Activated naive CD8-positive, alpha-beta T cell treated with anti-CD3 and anti-CD28 coated beads, Interleukin-2, amount 10 ng/mL, durations not matched to agents 7 days and 5 days (primary cell): ENCODE data around the gene UVRAG. TPM values are rescaled to one million over a fixed set of nuclear protein-coding genes. Genes with fewer than 3 reads are reported as not detected.

Source experiments
- ATAC-seq: fragments of 150-1000 bp; cut with Tn5 transposase; one replicate; pipeline ENCODE4 v1.10.0; 2021; ENCODE audit warnings: low read depth, moderate library complexity
- POLR2A ChIA-PET: fragments of 350-600 bp; sonication (Branson Sonifier 250); formaldehyde crosslinking; loops from one replicate; lab custom pipeline; 2021; ENCODE audit warnings: antibody characterized with exemption; lab: Charles Lee
- DNase-seq: peaks from one replicate; pipeline ENCODE4 v3.0.0; 2021
- H3K27ac Mint-ChIP-seq: one replicate; pipeline ENCODE4 v1.8.0; 2022; ENCODE audit warnings: mild to moderate bottlenecking, mixed read lengths
- H3K27me3 Mint-ChIP-seq: one replicate; pipeline ENCODE4 v1.8.0; 2022; ENCODE audit warnings: mild to moderate bottlenecking, moderate library complexity, mixed read lengths
- H3K36me3 Mint-ChIP-seq: one replicate; pipeline ENCODE4 v1.8.0; 2021; ENCODE audit warnings: mild to moderate bottlenecking, mixed read lengths
- H3K4me1 Mint-ChIP-seq: one replicate; pipeline ENCODE4 v1.8.0; 2021; ENCODE audit warnings: mixed read lengths
- H3K4me3 Mint-ChIP-seq: one replicate; pipeline ENCODE4 v1.8.0; 2022; ENCODE audit warnings: mild to moderate bottlenecking, moderate library complexity, mixed read lengths
- H3K9me3 Mint-ChIP-seq: one replicate; pipeline ENCODE4 v1.8.0; 2021; ENCODE audit warnings: mixed read lengths
- total RNA-seq, 2 experiments: library from RNA; stranded (reverse); gene quantifications; one replicate each; pipeline ENCODE4 v1.2.3, GENCODE V29; 2021

UVRAG gene
- total RNA-seq, 2 experiments from 2014 or later = 22.3 to 22.6 TPM

- no peak for DNase-seq
- Mint-ChIP-seq H3K27me3 (no peaks in the 10 kb centered on the region), H3K9me3 (no peaks in the 10 kb centered on the region), H3K36me3 (no peaks in the 10 kb centered on the region), H3K4me3 (no peak overlapping the region), H3K27ac (no peak overlapping the region), H3K4me1 (no peaks in the 10 kb centered on the region)
- no peak for ATAC-seq
- POLR2A ChIA-PET = no interaction called here
Observed at GRCh38 chr11:75790986-75791385, 24.0 kb upstream of the UVRAG start.

DNA sequence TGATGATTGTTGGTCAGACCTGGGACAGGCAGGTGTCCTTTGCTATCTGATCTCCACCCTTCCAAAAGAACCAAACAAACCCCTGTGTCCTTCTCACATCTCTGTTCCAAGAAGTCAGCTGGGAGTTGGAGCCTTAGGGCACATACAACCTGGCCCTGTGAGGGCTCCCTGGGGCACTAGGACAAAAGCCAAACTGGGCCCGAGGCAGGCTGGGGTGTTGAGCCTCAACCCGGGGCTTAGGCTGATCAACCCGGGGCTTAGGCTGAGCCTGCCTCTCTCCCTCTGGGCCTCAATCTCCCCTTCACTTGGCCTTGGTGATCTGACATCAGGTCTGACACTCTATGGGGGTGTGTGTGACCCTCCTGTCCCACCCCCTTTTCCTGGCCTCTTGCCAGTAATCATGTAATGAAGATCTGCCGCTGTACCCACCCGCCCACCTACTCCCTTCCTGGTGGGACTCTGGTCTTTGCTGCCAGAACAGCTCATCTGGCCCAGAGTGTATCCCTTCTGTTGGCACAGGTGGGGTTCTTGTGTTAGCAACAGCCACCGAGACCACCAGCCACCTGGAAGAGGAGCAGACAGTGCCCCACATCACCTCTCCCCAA lies 22.8 kb upstream of the UVRAG start:
- DNase-seq (no peak), ATAC-seq (no peak)
- POLR2A ChIA-PET = no interaction called here
- H3K4me3 Mint-ChIP-seq = no peak overlapping the region
- no peaks in the 10 kb centered on the region for H3K9me3 Mint-ChIP-seq
- no peaks in the 10 kb centered on the region for H3K4me1 Mint-ChIP-seq
- H3K27ac Mint-ChIP-seq = no peak overlapping the region
- no peaks in the 10 kb centered on the region for H3K36me3 Mint-ChIP-seq
- H3K27me3 Mint-ChIP-seq = no peaks in the 10 kb centered on the region

GRCh38 chr11:75792997-75793800 lies 21.8 kb upstream of the UVRAG start:
- no peak for ATAC-seq
- Mint-ChIP-seq H3K4me3 (no peak overlapping the region), H3K9me3 (no peaks in the 10 kb centered on the region), H3K36me3 (no peaks in the 10 kb centered on the region), H3K27ac (no peak overlapping the region), H3K4me1 (no peaks in the 10 kb centered on the region), H3K27me3 (no peaks in the 10 kb centered on the region)
- POLR2A ChIA-PET = no interaction called here
- DNase-seq = no peak

DNA sequence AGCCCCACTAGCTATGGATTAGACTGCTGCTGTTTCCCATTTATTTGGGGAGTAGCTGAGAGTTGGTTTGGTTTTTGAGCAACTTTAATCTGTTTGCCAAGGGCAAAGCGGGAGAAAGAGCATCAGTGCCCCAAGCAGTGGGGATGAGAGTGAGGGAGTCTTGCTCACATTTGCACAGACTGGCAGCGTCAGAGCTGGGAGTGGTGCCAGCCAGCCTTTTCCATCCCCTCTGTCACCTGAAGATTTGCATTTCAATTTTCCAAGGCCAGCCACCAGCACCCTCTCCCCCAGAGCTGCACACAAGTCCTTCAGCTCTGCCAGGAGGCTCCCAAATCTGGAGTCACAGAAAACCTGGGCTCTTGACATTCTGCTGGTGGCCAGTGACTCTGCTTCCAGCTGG lies 21.0 kb upstream of the UVRAG start:
- Mint-ChIP-seq H3K27ac (no peak overlapping the region), H3K4me3 (no peak overlapping the region), H3K36me3 (no peaks in the 10 kb centered on the region), H3K4me1 (no peaks in the 10 kb centered on the region), H3K9me3 (no peaks in the 10 kb centered on the region), H3K27me3 (no peaks in the 10 kb centered on the region)
- ATAC-seq (no peak), DNase-seq (no peak)
- POLR2A ChIA-PET = no interaction called here

GRCh38 chr11:75795276-75796090 lies 19.5 kb upstream of the UVRAG start:
- Mint-ChIP-seq H3K27me3 (no peaks in the 10 kb centered on the region), H3K4me3 (no peak overlapping the region), H3K4me1 (no peaks in the 10 kb centered on the region), H3K36me3 (no peaks in the 10 kb centered on the region), H3K9me3 (no peaks in the 10 kb centered on the region), H3K27ac (no peak overlapping the region)
- POLR2A ChIA-PET = no interaction called here
- ATAC-seq (no peak), DNase-seq (no peak)

- no peaks in the 10 kb centered on the region for H3K9me3 Mint-ChIP-seq
- DNase-seq (no peak), ATAC-seq (no peak)
- H3K36me3 Mint-ChIP-seq = no peaks in the 10 kb centered on the region
- peaks cover 1% of the 10 kb centered on the region for H3K4me1 Mint-ChIP-seq
- H3K27ac Mint-ChIP-seq = no peak overlapping the region
- H3K4me3 Mint-ChIP-seq = no peak overlapping the region
- no peaks in the 10 kb centered on the region for H3K27me3 Mint-ChIP-seq
- POLR2A ChIA-PET = no interaction called here
Observed at GRCh38 chr11:75796091-75796435, 18.9 kb upstream of the UVRAG start.

DNA sequence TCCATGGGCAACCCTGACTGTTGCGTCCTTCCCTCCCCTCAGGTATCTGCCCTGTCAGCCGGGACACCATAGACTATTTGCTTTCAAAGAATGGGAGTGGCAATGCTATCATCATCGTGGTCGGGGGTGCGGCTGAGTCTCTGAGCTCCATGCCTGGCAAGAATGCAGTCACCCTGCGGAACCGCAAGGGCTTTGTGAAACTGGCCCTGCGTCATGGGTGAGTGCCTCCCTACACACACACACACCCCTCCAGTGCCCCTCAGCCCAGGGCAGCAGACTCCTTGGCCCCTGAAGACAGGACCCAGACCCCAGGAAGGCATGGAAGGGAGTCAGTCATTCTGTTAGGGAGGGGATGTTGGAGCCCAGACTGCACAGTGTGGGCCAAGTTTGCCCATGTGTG lies 17.9 kb upstream of the UVRAG start:
- Mint-ChIP-seq H3K27me3 (no peaks in the 10 kb centered on the region), H3K27ac (no peak overlapping the region), H3K4me1 (peaks cover 9% of the 10 kb centered on the region), H3K4me3 (no peak overlapping the region), H3K9me3 (no peaks in the 10 kb centered on the region), H3K36me3 (no peaks in the 10 kb centered on the region)
- POLR2A ChIA-PET = no interaction called here
- no peak for ATAC-seq
- DNase-seq = no peak

DNA sequence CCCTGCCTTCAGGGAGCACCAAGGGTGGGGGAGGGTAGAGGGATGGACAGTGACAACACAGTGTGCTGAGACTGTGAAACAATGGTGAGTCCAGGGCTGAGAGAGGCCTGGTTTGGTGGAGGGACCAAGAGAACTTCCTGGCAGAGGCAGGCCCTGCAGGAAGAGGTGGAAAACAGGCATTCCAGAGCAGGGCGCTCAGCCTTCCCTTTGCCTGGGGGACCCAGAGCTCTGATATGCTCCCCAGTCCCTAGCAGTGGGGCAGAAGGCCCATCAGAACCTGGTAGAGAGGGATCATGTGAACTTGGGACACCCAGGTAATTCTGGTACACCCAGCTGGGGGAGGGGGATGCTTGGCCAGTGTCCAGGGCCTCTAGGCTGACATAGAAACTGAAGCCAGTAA lies 17.2 kb upstream of the UVRAG start:
- Mint-ChIP-seq H3K27ac (no peak overlapping the region), H3K4me1 (peaks cover 9% of the 10 kb centered on the region)
- ATAC-seq = no peak

DNA sequence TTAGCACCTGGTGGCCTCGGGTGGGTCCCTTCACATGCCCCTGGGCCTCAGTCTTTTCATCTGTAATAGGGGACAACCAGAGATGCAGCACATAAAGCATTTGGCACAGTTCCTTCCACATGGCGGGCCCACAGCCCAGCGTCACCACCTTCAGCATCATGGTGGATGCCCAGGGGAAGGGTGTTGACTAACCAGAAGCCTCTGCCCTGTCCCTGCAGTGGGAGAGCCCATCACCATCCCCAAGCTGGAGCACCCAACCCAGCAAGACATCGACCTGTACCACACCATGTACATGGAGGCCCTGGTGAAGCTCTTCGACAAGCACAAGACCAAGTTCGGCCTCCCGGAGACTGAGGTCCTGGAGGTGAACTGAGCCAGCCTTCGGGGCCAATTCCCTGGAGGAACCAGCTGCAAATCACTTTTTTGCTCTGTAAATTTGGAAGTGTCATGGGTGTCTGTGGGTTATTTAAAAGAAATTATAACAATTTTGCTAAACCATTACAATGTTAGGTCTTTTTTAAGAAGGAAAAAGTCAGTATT lies 14.8 kb upstream of the UVRAG start:
- Mint-ChIP-seq H3K27me3 (no peaks in the 10 kb centered on the region), H3K4me1 (peaks cover 9% of the 10 kb centered on the region), H3K27ac (no peak overlapping the region), H3K36me3 (no peaks in the 10 kb centered on the region), H3K4me3 (no peak overlapping the region), H3K9me3 (no peaks in the 10 kb centered on the region)
- no peak for DNase-seq
- ATAC-seq = no peak
- POLR2A ChIA-PET = no interaction called here

More for the DNA sequence above, 17.2 kb upstream of the UVRAG start:
- no peaks in the 10 kb centered on the region for H3K36me3 Mint-ChIP-seq
- POLR2A ChIA-PET = no interaction called here
- no peak overlapping the region for H3K4me3 Mint-ChIP-seq
- DNase-seq = no peak
- no peaks in the 10 kb centered on the region for H3K27me3 Mint-ChIP-seq
- H3K9me3 Mint-ChIP-seq = no peaks in the 10 kb centered on the region

DNA sequence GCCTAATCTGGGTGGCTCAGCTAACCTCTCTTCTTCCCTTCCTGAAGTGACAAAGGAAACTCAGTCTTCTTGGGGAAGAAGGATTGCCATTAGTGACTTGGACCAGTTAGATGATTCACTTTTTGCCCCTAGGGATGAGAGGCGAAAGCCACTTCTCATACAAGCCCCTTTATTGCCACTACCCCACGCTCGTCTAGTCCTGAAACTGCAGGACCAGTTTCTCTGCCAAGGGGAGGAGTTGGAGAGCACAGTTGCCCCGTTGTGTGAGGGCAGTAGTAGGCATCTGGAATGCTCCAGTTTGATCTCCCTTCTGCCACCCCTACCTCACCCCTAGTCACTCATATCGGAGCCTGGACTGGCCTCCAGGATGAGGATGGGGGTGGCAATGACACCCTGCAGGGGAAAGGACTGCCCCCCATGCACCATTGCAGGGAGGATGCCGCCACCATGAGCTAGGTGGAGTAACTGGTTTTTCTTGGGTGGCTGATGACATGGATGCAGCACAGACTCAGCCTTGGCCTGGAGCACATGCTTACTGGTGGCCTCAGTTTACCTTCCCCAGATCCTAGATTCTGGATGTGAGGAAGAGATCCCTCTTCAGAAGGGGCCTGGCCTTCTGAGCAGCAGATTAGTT lies 14.2 kb upstream of the UVRAG start:
- no peaks in the 10 kb centered on the region for H3K9me3 Mint-ChIP-seq
- H3K4me3 Mint-ChIP-seq = no peak overlapping the region
- no peaks in the 10 kb centered on the region for H3K27me3 Mint-ChIP-seq
- peak overlapping the region; percentile 21 for H3K27ac Mint-ChIP-seq
- DNase-seq (no peak), ATAC-seq (peak; percentile 13)
- POLR2A ChIA-PET = interaction anchor here (3.1 kb wide), 1 partner anchor 14 kb away, joined by 12 read pairs; the partner anchor contains the start of gene UVRAG
- peaks cover 9% of the 10 kb centered on the region for H3K4me1 Mint-ChIP-seq
- no peaks in the 10 kb centered on the region for H3K36me3 Mint-ChIP-seq

DNA sequence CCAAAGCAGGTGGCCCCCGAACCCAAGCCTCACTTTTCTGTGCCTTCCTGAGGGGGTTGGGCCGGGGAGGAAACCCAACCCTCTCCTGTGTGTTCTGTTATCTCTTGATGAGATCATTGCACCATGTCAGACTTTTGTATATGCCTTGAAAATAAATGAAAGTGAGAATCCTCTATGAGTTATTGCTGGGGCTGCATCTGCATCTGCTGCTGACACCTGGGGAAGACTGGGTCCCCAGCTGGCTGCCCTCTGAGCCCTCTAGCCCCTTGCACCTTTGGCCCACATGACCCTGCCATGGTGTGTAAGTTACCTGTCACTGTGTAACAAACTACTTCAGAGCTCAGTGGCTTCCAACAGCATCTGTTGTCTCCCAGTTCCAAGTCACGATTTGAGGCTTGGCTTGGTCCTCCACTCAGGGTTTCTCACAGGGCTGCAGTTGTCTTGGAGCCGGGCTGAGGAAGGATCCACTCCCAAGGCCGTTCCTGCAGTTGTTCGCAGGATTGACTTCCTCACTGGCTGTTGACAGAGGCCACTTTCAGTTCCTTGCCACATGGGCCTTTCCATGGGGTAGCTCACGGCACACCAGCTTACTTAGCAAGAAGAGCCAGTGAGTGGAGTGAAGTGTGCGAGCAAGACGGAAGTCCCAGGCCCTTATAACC lies 13.5 kb upstream of the UVRAG start:
- Mint-ChIP-seq H3K9me3 (no peaks in the 10 kb centered on the region), H3K4me3 (no peak overlapping the region), H3K36me3 (no peaks in the 10 kb centered on the region), H3K27ac (no peak overlapping the region), H3K27me3 (no peaks in the 10 kb centered on the region), H3K4me1 (peaks cover 9% of the 10 kb centered on the region)
- peak; percentile 49 for ATAC-seq
- POLR2A ChIA-PET = interaction anchor here (0.5 to 3.1 kb wide), 2 partner anchors 13 to 23 kb away, joined by 3 to 12 read pairs; partner anchors contain the start of gene UVRAG
- no peak for DNase-seq

- H3K4me3 Mint-ChIP-seq = no peak overlapping the region
- no peak for ATAC-seq
- no peak for DNase-seq
- H3K27ac Mint-ChIP-seq = no peak overlapping the region
- H3K27me3 Mint-ChIP-seq = no peaks in the 10 kb centered on the region
- H3K36me3 Mint-ChIP-seq = no peaks in the 10 kb centered on the region
- H3K9me3 Mint-ChIP-seq = no peaks in the 10 kb centered on the region
- POLR2A ChIA-PET = interaction anchor here (0.5 to 3.1 kb wide), 2 partner anchors 13 to 22 kb away, joined by 3 to 12 read pairs; partner anchors contain the start of gene UVRAG
- H3K4me1 Mint-ChIP-seq = peaks cover 9% of the 10 kb centered on the region
Observed at GRCh38 chr11:75802021-75802912, 12.7 kb upstream of the UVRAG start.
